ENCODE results near the gene EMSY.

Gene EMSY

DNA sequence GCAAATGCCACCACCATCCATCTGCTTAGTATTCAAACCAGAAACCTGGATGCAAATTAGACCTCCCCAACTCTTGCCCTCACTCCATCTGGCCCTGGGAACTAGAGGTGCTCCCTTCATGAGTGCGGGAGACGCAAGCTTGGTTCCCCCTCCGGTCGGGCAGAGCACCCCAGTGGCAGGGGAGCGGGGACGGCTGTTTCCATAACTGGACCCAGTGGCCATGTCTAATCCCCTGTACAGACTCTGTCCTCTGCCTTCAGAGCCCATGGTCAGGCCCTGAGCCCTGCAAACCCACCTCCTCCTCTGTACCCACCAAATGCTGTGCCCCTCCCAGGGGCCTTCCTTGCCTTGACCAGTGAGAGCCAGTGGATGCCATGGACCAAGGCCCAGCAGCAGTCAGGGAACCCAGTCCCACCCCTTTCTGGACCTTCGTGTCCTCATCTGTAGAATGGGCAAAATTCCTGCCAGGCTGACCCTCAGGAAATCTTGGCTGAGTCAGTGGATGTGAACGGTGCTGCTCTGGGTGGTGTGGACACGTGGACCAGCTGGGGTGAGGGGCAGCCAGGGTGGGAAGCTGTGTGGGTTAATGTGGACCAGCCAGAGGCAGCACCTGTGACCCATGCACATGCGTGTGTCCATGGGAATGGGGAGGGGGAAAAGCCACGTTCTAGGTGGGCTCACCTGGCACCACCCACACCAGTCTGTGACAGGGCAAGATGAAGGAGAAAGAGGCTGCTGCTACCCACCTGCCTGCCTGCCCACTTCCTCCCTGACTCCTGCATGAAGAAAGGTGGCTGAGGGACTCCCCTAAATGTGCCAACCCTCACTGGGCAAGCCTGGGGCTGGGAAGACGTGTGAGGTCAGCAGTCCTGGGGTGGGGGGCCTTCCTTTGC lies 153.0 kb downstream of the EMSY start:
- DNase-seq, result no peak

DNA sequence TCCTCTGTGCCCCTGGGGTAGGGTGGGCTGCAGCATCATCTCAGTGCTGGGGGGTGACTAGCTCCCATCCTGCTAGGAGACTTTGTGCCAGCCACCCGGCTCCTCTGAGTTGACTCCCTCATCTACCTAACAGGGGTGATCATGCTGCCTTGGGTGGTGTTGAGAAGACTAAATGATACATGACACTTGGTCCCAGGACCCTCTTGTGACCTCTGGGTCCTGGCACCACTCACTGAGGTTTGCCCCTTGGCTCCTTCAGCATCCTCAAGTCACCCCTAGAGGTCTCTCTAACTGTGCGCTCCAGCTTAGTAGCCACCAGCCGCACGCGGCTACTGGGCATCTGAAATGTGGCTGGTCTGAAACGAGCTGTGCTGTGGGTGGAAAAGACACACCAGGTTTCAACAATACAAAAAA lies 153.6 kb downstream of the EMSY start:
- DNase-seq, result no peak

DNA sequence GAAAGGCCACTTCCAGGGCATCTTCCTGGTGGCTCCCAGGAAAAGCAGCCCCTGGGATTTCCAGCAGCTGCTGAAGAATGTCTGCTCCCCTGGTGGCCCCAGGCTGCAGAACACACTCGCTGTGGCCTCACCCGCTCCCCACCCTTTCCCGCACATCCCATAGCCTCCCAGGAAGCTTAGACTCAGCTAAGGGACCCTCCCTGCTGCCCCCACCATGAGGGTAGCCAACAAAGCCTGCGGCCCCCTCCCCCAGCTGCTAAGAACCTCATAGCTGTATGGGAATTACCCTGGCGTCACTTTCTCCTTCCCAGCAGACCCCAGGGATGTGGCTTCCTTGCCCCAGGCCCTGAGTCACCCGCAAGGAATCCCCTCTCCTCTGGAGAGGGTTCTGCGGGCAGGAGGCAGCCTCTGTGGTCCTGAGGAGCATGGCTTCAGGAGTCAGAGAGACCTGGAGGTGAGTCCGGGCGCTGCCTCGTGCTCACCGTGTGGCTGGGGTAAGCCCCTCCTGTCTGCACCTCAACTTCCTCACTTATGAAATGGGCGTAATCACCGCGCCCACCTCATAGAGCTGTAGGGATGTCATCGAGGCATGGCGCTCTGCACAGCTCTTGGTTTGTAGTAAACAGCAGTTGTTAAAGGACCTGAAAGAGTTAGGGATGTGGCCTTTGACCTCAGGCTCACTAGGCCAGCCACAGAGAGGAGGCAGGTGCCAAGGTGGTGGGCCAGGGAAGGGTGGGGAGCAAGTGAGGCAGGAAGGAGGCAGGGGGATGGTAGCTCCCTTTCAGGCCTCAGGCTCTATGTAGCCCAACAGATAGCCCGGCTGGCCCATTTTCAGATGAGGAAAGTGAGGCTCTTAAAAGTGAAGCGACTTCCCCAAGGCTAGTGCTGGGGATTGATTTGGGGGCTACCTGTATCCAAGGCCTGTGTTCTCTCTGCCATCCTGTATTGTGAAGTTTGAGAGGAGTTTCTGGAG lies 154.5 kb downstream of the EMSY start:
- DNase-seq, result no peak

- DNase-seq, result no peak
Measured at GRCh38 chr11:76600124-76600655, 155.4 kb downstream of the EMSY start.

GRCh38 chr11:76601272-76601671 lies 156.5 kb downstream of the EMSY start:
- DNase-seq, result no peak

- DNase-seq, result no peak
Measured at GRCh38 chr11:76601724-76602123, 156.9 kb downstream of the EMSY start.

- no peak for DNase-seq
Measured at GRCh38 chr11:76602431-76602861, 157.6 kb downstream of the EMSY start.
